ENCODE results near the gene MYL6. TPM values are rescaled to one million over a fixed set of nuclear protein-coding genes. Genes with fewer than 3 reads are reported as not detected.
A peak's percentile ranks its signal among the peaks of the same experiment; 100 is the strongest.

Gene MYL6
- polyA plus RNA-seq, 1 of the 3 experiments (the other 2 are of a cell fraction): 4,697 TPM

- peaks cover 18% of the 10 kb centered on the region for H3F3A ChIP-seq (replicated peaks; ENCODE audit: insufficient read depth)
- H3K9me3 ChIP-seq: no peaks in the 10 kb centered on the region
- H3K27ac ChIP-seq (ENCODE audit: low read depth in 2 of 2, low read length in 1 of 2): no peak overlapping the region
- peaks cover 13 to 23% of the 10 kb centered on the region in 2 experiments for H3K4me1 ChIP-seq (ENCODE audit: control insufficient read depth in 1 of 2, insufficient read depth in 2 of 2, low read depth in 1 of 2, low read length in 1 of 2)
- CTCF ChIA-PET: interaction anchor here (1.4 to 16.0 kb wide), 2 partner anchors 55 to 75 kb away, joined by 4 to 272 read pairs; partner anchors contain the start of gene SMARCC2
- no peak overlapping the region for H2AFZ ChIP-seq (ENCODE audit: low read depth)
- no peaks in the 10 kb centered on the region for H4K20me1 ChIP-seq (ENCODE audit: insufficient read depth)
- H3K9me2 ChIP-seq: no peaks in the 10 kb centered on the region
- peaks cover 38 to 47% of the 10 kb centered on the region in 2 experiments for H3K36me3 ChIP-seq (replicated peaks in 1 of 2; ENCODE audit: control insufficient read depth in 1 of 2, insufficient read depth in 2 of 2, low read length in 1 of 2)
- 98% methylated on average over 4 of the region's 4 CpGs for WGBS (ENCODE audit: low lambda C conversion rate)
- H3K4me2 ChIP-seq: peak overlapping the region; percentile 98; the same call in 1 of the 2 replicates
- no peaks in the 10 kb centered on the region for H3K27me3 ChIP-seq (ENCODE audit: insufficient read depth)
- H3K79me2 ChIP-seq (ENCODE audit: insufficient read depth): peaks cover 39% of the 10 kb centered on the region
- H3K9ac ChIP-seq: no peak overlapping the region
- POLR2A ChIA-PET: no interaction called here
- DNase-seq: no peak
- TF ChIP-seq TEAD4 (IDR thresholded peaks at IDR 0.05; ENCODE audit: borderline replicate concordance, insufficient read depth) (no peak), NRF1 (IDR thresholded peaks at IDR 0.05; ENCODE audit: low read depth, low read length) (no peak), CHD2 (IDR thresholded peaks at IDR 0.05; ENCODE audit: low read length, partially characterized antibody) (no peak), REST (IDR thresholded peaks at IDR 0.05; ENCODE audit: low read depth, low read length) (no peak), POLR2AphosphoS5 (IDR thresholded peaks at IDR 0.05; ENCODE audit: low read depth, low read length) (no peak), USF1 (IDR thresholded peaks at IDR 0.05; ENCODE audit: borderline replicate concordance, low read depth) (no peak), RXRA (IDR thresholded peaks at IDR 0.05; ENCODE audit: borderline replicate concordance, low read depth) (no peak)
- TF ChIP-seq, protein P1, sequence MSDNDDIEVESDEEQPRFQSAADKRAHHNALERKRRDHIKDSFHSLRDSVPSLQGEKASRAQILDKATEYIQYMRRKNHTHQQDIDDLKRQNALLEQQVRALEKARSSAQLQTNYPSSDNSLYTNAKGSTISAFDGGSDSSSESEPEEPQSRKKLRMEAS (IDR thresholded peaks at IDR 0.05; ENCODE audit: low read depth): no peak
- H3K4me3 ChIP-seq (ENCODE audit: low read depth in 2 of 2, low read length in 1 of 2): no peak overlapping the region
Measured at GRCh38 chr12:56130876-56131275, 27.3 kb upstream of the MYL6 start.

DNA sequence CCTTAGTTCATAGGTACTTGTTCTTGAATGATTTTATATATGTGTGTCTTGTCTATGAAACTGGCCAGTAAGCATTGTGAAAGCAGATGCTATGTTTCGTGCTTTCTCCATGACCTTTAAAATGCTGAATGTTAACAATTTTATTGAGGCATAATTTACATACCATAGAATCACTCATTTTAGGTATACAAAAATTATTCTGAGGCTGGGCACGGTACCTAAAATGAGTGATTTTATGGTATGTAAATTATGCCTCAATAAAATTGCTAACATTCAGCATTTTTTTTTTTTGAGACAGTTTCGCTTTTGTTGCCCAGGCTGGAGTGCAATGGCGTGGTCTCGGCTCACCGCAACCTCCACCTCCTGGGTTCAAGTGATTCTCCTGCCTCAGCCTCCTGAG is 23.3 kb upstream of the MYL6 start:
- no peak overlapping the region for H2AFZ ChIP-seq (ENCODE audit: low read depth)
- H4K20me1 ChIP-seq (ENCODE audit: insufficient read depth): no peaks in the 10 kb centered on the region
- H3K27me3 ChIP-seq (ENCODE audit: insufficient read depth): no peaks in the 10 kb centered on the region
- H3K36me3 ChIP-seq (replicated peaks in 1 of 2; ENCODE audit: control insufficient read depth in 1 of 2, insufficient read depth in 2 of 2, low read length in 1 of 2): peaks cover 62 to 74% of the 10 kb centered on the region in 2 experiments
- H3K27ac ChIP-seq (ENCODE audit: low read depth in 2 of 2, low read length in 1 of 2): no peak overlapping the region
- no peak overlapping the region for H3K4me2 ChIP-seq
- no peaks in the 10 kb centered on the region for H3K9me2 ChIP-seq
- H3F3A ChIP-seq (replicated peaks; ENCODE audit: insufficient read depth): peaks cover 5% of the 10 kb centered on the region
- H3K9ac ChIP-seq: no peak overlapping the region
- CTCF ChIA-PET: interaction anchor here (2.3 kb wide), 1 partner anchor 17 kb away, joined by 7 read pairs; the partner anchor contains the start of gene MYL6B
- TF ChIP-seq MEF2A (IDR thresholded peaks at IDR 0.05; ENCODE audit: borderline replicate concordance, low read depth): no peak
- TF ChIP-seq EZH2phosphoT487 (IDR thresholded peaks at IDR 0.05; ENCODE audit: borderline replicate concordance, low read depth): no peak
- no peak for TF ChIP-seq PBX3 (IDR thresholded peaks at IDR 0.05)
- TF ChIP-seq, protein P2, sequence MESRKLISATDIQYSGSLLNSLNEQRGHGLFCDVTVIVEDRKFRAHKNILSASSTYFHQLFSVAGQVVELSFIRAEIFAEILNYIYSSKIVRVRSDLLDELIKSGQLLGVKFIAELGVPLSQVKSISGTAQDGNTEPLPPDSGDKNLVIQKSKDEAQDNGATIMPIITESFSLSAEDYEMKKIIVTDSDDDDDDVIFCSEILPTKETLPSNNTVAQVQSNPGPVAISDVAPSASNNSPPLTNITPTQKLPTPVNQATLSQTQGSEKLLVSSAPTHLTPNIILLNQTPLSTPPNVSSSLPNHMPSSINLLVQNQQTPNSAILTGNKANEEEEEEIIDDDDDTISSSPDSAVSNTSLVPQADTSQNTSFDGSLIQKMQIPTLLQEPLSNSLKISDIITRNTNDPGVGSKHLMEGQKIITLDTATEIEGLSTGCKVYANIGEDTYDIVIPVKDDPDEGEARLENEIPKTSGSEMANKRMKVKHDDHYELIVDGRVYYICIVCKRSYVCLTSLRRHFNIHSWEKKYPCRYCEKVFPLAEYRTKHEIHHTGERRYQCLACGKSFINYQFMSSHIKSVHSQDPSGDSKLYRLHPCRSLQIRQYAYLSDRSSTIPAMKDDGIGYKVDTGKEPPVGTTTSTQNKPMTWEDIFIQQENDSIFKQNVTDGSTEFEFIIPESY (IDR thresholded peaks at IDR 0.05; ENCODE audit: borderline replicate concordance, low read depth): no peak
- no peak for TF ChIP-seq RXRA (IDR thresholded peaks at IDR 0.05; ENCODE audit: borderline replicate concordance, low read depth)
- TF ChIP-seq RCOR1 (IDR thresholded peaks at IDR 0.05; ENCODE audit: low read length): no peak
- TF ChIP-seq SMC3 (IDR thresholded peaks at IDR 0.05; ENCODE audit: low read depth, low read length): no peak
- WGBS (ENCODE audit: low lambda C conversion rate): 96% methylated on average over 6 of the region's 6 CpGs
- no peak overlapping the region for H3K4me3 ChIP-seq (ENCODE audit: low read depth in 2 of 2, low read length in 1 of 2)
- POLR2A ChIA-PET: no interaction called here
- peaks cover 0 to 4% of the 10 kb centered on the region in 2 experiments; a peak in 1 of 4 replicates for H3K4me1 ChIP-seq (ENCODE audit: control insufficient read depth in 1 of 2, insufficient read depth in 2 of 2, low read depth in 1 of 2, low read length in 1 of 2)
- no peaks in the 10 kb centered on the region for H3K9me3 ChIP-seq
- H3K79me2 ChIP-seq (ENCODE audit: insufficient read depth): peaks cover 21% of the 10 kb centered on the region
- DNase-seq: no peak

Data from SK-N-SH (cell line).